ENCODE data around the gene DAP.

DNA sequence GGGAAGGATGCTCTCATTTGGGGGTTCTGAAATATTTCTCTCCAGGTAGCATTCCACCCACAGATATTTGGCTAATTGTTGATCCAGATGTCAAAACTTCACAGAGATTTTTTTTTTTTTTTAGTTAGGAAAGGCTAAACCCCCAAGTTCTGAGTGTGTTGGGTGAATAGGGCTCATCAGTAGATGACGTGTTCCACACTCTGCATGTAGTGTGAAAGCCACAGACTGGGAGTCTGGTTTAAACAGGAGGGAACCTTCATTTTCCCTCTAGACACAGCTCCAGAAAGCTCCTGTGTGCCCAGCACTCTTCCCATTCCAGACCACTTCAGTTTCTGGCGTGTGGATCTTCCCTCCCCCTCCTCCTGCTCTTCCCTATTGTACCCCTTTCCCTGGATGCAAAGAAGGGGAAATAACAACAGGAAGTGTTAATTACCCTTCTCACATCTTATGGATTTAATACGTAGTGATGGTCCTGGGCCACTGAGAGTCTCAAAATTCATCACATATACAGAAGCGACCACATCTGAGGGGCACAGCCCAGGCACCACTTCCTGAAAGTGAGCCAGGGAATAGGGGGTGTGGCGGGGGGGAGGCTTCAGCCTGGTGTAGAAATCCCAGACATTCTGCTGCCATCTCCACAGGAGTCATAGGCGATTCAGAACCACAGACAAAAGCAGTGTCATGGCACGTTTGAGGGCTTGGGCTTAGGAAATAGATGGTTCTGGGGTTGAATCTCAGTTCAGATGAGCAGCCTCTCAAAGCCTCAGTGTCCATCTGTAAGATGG, 65.1 kb downstream of the DAP start:
- no peak for TF ChIP-seq THAP8 (CRISPR knock-in tag; IDR thresholded peaks at IDR 0.05; ENCODE audit: borderline replicate concordance)
- no peak for TF ChIP-seq CTCF (CRISPR knock-in tag; IDR thresholded peaks at IDR 0.05)

All from HepG2 (cell line).